Endothelial cell of hepatic sinusoid (primary cell): Measurements from ENCODE around the gene ZMYM3.

Experiments used
- in situ Hi-C: cut with HindIII; loops from 2 replicates; pipeline ENCODE4 v1.10.0; 2017; ENCODE audit warnings: low sequenced_read_pairs

Gene ZMYM3

DNA sequence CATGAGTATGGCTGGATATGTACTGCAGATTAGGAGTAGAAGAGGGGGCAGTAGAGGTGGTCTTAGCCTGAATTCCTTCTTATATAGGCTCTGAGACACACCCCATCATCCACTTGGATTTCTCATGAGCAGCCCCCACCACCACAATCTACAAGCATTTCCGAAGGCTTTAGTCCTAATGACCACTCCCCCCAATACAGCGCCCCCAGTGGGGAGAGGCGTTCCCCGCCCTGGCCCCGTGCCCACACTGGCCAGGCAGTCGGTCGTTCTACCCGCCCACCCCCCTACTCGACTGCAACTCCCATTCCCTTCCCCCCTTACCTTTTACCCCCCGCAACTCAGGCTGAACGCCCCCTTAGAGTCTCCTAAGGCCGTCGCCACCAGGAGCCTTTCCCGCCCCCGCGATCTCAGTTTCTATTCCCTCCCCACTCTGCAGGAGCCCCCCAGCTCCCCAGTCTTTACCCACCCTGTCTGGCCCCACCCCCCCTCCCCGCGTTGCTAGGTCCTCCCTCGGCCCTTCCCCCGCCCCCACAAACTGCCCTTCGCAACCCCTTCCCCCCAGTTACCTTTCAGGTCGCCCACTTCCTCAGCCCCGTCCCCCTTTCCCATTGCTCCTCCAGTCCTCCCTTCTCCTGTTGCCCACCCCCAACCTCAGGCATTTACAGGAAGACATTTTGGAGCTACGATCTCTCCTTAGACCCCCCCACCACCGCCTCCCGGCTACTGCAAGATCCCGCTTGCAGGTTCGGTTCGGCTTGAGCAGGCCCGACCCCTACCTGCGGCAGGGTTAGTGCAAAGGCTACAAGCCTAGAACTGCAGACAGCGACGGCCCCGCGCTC lies 468 bp downstream of the ZMYM3 start:
- in situ Hi-C loops: no loop called here

DNA sequence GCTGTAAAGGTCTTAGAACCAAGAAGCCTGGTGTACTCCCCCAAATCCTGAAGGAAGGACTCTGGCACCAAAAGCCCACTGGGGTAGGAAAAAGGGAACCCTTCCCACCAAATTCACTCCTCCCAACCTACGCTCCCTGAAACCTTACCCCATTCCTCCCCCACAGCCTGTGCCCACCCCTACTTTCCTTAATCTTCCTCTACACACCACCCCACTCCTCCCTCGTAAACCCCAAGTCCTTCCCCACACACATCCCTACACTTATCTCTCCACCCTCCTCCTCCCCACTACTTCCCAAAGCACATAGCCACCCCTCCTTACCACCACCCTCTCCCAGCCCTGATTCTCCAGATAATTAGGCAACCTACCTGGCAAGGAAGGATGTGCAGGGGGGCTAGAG lies 1.7 kb downstream of the ZMYM3 start:
- in situ Hi-C loops: no loop called here

DNA sequence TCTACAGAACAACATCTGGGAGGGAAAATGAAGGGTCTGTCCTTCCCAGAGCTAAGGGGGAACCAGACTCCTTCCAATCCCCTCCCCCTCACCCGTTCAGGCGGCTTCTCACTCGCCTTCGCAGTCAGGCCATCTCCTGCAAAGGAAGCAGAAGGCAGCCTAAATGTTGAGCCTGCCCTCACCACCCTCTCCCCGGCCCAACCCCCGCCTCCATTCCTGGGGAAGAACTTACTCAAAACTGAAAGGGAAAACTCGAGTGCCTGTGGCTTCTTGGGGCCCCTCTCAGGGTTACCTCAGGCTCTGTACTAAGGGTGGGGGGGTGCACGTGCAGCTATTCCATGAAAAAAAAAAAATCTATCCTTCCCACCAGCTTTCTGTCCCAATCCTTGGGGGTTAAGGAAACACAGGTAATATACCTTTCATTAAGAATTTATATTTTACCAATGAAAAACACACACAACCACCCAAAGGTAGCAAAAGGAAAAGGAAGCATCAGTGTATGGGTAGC lies 2.4 kb downstream of the ZMYM3 start:
- in situ Hi-C loops: no loop called here

DNA sequence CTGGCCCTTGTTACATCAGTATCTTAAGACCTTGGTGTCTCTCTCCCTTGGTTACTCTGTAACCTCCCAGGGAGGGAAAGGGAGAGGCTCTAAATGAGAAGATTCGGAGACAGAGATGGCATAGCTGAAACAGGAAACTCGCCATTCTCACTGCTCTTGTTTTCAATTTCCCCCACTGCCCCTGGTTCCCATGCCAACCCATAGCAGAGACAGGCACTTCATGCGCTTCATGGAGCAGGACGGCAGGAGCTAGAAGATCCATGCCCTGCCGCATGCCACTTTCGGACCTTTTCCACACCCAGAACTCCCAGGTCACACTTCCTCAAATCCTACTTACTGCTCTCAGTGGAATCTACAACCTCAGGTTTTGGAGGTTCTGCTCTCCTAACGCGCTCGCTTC lies 3.1 kb downstream of the ZMYM3 start:
- in situ Hi-C loops: no loop called here

DNA sequence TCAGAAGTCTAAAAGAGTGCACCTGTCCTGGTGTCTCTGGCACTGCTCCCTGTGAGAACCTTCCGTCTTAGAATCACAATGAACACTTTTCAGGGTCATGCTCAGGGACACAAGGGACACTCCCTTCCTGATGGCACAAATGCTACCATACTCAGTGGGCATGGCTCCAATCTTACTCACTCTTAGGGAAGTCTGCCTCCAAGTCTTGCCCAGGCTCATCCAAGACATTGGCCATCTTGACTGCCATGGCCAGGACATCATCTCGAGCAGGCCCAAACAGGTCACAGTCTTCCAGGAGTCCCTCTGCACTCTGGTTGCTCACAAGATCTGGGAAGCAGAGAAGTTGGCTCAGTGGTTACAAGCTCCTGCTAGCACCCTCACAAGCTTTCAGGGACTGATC lies 8.8 kb downstream of the ZMYM3 start:
- in situ Hi-C loops: no loop called here

DNA sequence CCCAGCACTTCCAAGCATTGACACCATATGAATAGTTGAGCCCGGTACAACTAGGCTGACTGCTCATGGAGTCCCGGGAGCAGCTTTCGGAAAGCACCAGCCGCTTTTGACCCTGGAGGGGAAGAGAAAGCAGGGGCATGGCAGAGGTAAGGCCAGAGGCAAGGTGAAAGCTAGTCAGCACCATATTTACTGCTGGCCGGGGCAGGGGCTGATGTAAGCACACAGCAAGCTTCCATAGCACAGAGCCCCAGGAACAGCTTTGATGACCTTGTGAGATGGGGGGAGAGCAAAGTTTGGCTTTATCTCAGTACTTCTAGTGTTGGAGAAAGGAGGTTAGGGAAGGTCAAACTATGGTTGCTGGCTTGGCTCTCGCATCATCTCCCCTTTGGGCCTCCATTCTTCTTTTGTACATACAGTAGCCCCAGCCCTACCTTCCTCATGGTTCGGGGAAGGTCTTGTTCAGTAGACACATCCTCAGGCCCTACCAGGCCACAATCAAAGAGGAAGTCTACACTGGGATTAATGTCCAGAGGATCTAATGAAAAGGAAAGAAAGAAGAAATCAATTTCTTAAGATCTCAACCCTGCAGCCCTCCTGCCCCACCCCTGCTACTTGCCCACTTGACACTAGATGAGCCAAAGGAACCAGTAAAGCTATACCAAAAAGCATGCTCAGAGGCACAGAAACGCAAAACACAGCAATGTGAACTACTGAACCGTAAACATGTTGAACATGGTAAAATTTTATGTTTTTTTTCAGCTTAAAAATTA lies 9.4 kb downstream of the ZMYM3 start:
- in situ Hi-C loops: no loop called here

DNA sequence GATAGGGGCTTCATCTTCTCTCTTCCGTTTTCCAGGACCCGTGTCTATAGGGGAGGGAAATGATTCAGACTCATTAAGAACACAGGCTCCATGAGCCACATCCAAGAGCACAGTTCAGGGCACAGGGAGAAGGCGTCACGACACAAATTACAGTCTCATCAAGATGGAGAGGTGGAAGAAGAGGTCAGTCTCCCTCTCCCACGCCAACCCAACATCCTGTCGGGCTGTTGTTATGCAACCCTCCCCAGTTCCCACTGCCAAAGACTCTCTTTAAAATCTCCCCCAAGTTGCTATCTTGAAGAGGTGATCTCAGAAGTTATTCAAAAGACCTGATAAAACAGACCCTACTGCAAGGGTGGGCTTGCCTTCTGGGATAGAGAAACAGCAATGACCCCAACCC lies 12.6 kb downstream of the ZMYM3 start:
- in situ Hi-C loops: no loop called here

DNA sequence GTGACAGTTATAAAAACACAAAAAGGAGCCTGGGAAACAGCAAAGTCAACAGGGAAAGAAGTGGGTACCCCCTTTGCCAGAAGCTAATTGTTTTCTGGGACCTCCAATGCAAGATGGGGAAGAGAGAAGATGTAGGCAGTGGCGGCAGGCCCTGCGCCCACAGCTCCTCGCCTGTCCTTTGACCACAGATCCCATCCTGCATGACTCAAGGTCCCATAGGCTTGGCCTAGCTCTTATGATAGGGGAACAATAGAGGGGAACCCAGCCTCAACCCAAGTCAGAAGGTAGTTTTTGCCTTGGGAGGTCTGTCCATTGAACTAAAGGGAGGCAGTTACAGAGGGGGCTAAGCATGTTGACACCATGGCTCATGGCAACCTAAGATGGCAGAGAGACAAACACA lies 14.2 kb downstream of the ZMYM3 start:
- in situ Hi-C loops: no loop called here

DNA sequence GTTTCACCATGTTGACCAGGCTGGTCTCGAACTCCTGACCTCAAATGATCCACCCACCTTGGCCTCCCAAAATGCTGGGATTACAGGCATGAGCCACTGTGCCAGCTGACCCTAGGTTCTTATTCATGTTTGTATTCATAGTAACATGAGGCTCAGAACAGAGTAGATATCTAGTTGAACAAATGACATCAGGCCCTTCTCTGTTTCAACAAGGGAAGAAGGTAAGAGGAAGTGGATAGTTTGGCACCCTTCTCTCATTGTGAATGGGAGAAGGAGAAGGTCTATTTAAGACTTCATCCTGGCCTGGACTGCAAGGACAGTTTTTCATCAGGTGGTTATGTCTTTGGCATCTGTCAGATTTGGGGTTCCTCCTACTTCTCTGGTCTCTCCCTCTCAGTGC lies 17.1 kb downstream of the ZMYM3 start:
- in situ Hi-C loops: no loop called here

DNA sequence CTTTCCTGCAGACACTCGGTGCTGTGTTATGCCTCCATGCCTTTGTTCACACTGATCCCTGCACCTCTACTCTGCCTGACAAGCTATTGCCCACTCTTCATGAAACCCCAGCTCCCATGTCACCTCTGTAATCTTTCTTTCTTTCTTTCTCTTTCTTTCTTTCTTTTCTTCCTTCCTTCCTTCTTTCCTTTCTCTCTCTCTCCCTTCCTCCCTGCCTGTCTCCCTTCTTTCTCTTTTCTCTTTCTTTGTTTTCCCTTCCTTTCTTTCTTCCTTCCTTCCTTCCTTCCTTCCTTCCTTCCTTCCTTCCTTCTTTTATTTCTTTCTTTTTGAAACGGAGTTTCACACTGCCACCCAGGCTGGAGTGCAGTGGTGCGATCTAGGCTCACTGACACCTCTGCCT lies 18.5 kb downstream of the ZMYM3 start:
- in situ Hi-C loops: no loop called here

DNA sequence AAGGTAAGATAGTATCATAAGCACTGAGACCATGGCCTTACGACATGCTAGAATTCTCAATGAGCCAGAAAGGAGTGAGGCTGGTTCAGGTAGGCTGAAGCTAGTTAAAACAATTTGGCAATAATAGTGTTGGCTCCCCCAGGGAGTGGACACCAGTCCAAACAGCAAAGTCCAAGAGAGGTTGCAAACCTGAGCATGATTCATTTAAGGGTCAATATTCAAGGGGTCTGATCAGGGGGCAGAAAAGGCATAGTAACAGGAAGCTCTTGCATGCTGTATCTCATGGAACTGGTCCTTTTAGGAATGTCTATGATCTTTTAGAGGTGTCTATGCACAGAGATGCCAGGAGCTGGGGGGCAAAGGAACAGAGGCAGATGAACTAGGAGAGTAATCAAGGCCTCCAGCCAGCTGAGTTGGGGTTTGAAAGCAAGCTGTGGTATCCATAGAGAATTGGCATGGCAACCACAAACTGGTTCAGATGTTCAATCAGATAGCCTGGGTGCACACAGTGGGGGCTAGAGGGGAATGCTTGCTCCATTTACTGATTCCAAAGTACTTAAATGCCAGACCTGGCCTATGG lies 25.8 kb downstream of the ZMYM3 start:
- in situ Hi-C loops: no loop called here

DNA sequence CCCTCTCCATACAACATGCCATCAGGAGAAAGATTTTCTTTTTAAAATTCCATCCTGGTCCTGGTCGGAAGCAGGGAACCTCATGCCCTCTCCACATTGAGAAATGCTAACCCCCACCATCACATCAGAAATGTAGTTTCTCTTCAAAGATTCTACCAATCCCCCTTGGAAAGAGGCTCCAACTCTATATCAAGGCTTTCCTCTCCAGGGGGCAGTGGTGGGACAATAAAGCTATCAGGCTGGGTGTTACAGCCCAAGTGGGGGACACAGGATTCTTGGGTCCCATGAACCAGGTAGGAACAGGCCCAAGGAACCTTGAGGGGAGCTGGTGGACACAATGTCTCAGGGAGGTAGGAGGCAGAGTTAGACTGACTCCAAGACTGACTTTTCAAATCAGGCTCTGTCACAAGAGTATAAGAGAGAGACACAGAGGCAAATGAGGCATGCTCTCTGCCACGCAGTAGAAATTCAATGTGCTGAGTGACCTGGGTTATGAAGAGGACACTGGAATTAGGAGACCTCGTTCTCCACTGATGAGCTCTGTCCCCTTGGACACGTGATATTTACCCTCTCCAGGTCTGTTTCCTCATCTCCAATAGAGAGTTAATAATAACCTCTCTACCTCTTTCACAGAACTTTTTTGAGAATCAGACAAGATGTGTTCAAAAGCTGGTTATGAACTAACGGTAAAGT lies 26.4 kb downstream of the ZMYM3 start:
- in situ Hi-C loops: no loop called here

DNA sequence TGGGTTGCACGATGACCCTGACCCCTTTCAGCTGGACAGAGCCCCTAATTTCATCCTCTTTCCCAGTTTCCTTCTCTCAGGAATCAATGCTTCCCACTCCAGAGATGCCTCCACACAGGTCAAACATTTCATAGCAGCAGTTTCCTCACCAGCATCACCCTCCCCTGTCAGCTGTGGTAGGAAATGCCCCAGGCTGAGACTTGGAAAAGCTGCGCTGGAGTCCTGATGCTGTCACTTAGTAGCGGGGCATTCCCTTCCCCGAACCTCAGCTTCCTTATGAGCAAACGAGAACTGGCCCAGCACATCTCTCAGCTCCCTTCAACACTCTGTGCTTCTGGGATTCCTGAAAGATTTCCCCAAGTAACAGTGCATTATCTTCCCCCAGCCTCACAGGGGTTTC lies 28.3 kb downstream of the ZMYM3 start:
- in situ Hi-C loops: no loop called here

DNA sequence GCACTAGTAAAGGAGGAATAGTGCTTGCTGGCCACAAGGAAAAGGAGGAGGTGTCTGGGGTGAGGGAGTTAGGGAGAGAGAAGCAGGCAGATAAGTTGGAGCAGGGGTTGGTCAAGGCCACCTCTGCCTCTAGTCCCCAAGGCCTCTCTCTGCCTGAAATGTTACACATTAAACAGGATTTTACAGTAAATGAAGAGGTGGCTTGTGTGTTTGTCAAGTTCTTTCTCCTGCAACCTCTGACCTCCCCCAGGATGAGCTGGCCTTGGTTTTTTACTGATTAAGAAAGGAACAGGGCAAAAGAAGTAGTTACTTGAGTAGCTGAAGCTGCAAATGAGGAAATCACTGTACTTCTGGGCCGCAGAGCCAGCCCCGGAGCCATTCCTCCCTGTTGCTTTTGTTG lies 28.9 kb downstream of the ZMYM3 start:
- in situ Hi-C loops: no loop called here

DNA sequence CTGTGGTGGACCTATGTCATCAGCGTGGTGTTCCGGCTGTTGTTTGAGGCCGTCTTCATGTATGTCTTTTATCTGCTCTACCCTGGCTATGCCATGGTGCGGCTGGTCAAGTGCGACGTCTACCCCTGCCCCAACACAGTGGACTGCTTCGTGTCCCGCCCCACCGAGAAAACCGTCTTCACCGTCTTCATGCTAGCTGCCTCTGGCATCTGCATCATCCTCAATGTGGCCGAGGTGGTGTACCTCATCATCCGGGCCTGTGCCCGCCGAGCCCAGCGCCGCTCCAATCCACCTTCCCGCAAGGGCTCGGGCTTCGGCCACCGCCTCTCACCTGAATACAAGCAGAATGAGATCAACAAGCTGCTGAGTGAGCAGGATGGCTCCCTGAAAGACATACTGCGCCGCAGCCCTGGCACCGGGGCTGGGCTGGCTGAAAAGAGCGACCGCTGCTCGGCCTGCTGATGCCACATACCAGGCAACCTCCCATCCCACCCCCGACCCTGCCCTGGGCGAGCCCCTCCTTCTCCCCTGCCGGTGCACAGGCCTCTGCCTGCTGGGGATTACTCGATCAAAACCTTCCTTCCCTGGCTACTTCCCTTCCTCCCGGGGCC lies 29.7 kb downstream of the ZMYM3 start:
- in situ Hi-C loops: no loop called here

DNA sequence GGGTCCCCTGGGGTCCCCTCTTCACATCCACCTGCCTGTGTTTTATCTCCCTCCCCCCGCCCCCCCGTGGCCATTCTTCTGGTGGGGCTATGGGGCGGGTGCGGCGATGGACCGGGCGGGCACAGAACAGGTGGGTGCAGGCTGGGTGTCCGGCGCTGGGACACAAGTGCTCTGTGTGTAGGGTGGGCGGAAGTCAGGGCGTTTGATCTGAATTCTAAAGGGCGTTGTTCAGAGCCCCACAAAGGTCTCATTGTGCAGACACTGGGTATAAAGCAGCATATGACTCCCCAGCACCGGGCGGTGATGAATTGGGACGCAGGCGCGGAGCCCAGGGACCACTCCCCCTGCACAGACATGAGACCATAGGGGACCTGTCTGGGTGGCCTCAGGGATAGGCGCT lies 31.0 kb downstream of the ZMYM3 start, which contains the start of gene GJB1:
GJB1 (plus strand) TSS at position 296 of the 400 bp plus-strand sequence. CDS start 484 bp downstream, outside the sequence.
- in situ Hi-C loops: no loop called here

DNA sequence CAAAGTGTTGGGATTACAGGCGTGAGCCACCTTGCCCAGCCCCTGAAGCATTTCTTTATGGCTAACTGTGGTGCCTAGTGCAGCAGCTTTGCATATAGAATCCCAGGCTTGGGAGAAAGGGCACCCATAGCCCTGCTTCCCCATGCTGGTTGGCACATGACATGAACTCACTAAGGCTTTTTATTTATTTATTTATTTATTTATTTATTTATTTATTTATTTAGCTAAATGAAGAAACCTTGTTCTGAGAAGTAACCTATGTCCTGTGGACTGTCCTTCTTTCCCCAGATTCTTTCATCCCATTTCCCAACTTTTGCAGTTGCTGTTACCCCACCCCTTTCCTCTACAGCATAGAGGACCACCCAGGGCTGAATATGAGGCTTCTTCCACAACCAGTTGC lies 32.8 kb downstream of the ZMYM3 start:
- in situ Hi-C loops: no loop called here

DNA sequence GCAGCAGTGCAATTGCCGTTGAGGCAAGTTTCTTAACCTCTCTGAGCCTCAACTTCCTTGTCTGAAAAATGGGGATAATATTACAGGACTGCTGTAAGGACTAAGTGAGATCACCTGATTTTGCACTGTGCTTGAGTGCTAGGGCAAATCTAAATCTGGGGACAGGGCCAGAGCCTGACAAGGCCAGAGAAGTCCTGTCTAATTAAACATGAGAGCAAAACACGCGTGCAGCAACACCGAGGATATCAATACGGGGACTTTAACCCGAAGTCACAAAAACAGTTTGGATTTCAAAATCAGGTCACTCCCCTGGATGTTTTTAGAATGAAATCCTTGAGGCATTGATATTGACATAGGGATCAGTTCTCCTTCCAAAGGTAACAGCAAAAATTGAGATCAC lies 36.6 kb downstream of the ZMYM3 start:
- in situ Hi-C loops: no loop called here

DNA sequence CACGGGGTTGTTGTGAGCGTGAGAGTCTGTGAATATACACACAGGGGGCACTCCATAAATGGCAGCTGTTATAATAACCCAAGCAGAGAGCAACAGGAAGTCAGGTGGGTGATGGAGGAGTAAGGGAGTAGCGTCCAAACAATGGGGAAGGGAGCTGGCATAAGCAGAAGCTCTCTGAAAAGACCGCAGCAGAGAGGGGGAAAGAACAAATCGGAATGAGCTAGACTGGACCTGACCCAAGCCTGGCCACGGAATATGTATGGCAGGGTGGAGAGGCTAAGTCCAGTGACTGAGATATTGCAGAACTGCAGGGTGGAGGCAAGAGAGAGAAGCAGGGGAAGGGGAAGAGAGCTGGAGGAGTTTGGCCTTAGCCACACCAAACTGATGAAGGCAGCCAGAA lies 37.5 kb downstream of the ZMYM3 start:
- in situ Hi-C loops: no loop called here

DNA sequence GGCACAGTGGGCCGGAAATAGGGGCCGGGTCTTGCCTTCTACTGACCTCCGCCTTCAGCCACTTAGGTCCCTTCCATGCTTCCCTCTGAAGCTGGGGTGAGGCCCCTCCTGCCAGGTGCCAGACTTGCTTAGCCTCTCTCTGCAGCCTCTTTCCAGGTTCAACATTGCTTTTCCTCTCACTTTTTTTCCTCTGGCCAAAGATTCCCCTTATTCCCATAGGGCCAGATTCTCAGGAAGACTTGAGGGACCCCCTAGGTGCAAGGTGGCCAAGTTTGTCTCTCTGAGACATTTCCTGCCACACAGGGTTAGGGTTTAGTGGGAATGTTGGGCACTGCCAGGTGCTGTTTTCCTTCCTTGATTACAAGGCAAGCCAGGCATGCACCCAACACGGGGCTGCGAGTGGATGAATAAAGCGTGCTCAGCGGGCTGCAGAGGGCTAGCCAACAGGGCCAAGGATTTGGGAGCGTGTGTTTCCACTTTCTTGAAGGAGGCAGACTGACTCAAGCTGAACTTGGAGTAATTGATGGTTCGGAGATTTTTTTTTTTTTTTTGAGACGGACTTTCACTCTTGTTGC lies 38.5 kb downstream of the ZMYM3 start:
- in situ Hi-C loops: no loop called here
